ENCODE measurements around the gene ELOVL7.
A peak's percentile ranks its signal among the peaks of the same experiment; 100 is the strongest.
"Not testable (repeated sequence)": the region's sequence is repeated elsewhere in the genome, so short reads cannot be mapped to it uniquely, and the experiment has no call there.

Gene ELOVL7

DNA sequence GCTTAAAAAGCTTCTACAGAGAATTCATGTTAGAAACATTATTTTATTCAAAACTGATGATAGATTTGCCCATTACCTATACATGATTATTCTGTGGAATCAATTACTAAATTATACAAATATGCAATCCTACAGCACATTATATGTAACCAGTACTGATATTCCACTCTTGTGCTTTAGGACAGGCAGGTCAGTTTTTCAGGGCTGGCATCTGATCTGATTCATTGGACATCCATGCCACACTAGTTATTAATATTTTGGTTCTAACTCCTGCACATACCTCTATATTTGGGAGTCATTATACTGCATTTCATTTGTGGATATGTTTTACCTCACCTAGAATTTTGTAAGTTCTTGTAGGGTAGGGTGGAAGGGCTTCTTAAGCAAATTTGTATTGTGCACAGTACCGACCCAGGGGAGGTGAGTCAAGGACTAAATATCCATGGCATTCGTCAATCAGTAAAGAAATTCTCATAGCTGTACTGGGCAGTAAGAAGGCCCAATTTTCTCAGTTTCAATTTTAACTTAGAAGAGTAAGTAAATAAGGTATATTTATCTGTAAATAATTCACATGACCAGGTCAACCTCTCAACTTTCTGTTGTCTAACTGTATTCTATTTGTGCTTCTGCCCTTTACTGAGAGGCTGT lies 33.5 kb downstream of the ELOVL7 start:
- H3K36me3 ChIP-seq (ENCODE audit: insufficient read depth, low read depth, low read length): no peaks in the 10 kb centered on the region
- H3K4me3 ChIP-seq (ENCODE audit: low read length): no peak overlapping the region
- H3K27me3 ChIP-seq (ENCODE audit: insufficient read depth, low read length): no peaks in the 10 kb centered on the region
- no peak overlapping the region for H3K27ac ChIP-seq (ENCODE audit: low read length)
- H3K4me1 ChIP-seq (ENCODE audit: insufficient read depth, low read length): peaks cover 11% of the 10 kb centered on the region
- H3K9me3 ChIP-seq (ENCODE audit: insufficient read depth, low read depth, low read length): no peaks in the 10 kb centered on the region
- no peak overlapping the region for H3K9ac ChIP-seq (ENCODE audit: low read depth, low read length)

DNA sequence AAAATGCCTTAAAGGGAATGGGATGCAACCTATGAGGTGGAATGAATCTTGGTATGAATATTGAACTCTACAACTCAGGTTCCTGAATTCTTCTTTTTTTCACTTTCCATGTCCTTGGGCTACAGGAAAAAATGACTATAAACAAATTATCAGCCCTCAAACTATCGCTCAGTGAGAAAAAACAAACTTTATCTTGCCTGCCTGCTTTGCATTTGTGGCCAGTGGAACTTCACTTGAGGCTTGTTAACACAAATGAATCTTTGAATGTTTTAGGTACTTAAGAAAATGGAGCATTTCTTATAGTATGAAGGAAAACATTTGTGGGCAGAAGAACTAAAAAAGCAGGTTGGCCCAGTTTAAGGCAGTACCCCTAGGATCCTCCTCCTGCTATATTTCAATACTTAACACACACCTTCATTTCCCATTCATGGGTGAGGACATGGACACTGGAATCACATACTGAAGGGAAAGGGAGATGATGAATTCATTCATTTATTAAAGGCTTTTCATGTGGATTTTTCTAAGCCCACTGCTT lies 34.1 kb downstream of the ELOVL7 start:
- Histone ChIP-seq H3K36me3 (ENCODE audit: insufficient read depth, low read depth, low read length) (no peaks in the 10 kb centered on the region), H3K4me3 (ENCODE audit: low read length) (no peak overlapping the region), H3K27ac (ENCODE audit: low read length) (no peak overlapping the region), H3K4me1 (ENCODE audit: insufficient read depth, low read length) (peaks cover 11% of the 10 kb centered on the region), H3K9me3 (ENCODE audit: insufficient read depth, low read depth, low read length) (no peaks in the 10 kb centered on the region), H3K27me3 (ENCODE audit: insufficient read depth, low read length) (no peaks in the 10 kb centered on the region), H3K9ac (ENCODE audit: low read depth, low read length) (no peak overlapping the region)

DNA sequence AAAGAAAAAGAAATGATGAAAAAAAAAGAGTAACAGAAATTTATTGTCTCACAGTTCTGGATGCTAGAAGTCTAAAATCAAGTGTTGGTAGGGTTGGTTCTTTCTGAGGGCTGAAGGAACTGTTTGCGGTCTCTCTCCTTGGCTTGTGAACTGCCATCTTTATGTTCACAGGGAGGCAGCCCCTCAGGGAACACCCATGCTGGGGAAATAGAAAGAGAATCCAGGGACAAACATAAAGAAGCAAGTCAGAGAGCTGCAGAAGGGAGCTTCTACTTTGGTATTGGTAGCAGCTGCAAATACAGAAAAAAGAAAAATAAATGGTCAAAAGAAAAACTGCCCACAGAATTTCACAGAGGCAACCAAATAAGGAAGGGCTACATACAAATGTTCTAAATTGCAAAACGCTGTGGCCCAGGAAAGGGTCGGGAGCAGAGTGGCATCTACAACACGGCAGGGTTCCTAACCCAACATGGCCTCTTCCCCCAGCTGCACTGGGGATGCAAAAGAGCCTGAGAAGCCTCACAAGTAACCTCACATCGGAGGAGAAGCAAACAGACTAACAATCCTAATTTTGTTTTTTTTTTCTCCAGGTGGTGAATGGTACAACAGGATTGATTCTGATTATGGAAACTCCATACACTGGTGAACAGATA lies 37.4 kb downstream of the ELOVL7 start:
- no peaks in the 10 kb centered on the region for H3K27me3 ChIP-seq (ENCODE audit: insufficient read depth, low read length)
- H3K9ac ChIP-seq (ENCODE audit: low read depth, low read length): no peak overlapping the region
- no peaks in the 10 kb centered on the region for H3K36me3 ChIP-seq (ENCODE audit: insufficient read depth, low read depth, low read length)
- H3K4me3 ChIP-seq (ENCODE audit: low read length): no peak overlapping the region
- H3K27ac ChIP-seq (ENCODE audit: low read length): peak overlapping the region; percentile 34
- H3K9me3 ChIP-seq (ENCODE audit: insufficient read depth, low read depth, low read length): no peaks in the 10 kb centered on the region
- peaks cover 11% of the 10 kb centered on the region for H3K4me1 ChIP-seq (ENCODE audit: insufficient read depth, low read length)

DNA sequence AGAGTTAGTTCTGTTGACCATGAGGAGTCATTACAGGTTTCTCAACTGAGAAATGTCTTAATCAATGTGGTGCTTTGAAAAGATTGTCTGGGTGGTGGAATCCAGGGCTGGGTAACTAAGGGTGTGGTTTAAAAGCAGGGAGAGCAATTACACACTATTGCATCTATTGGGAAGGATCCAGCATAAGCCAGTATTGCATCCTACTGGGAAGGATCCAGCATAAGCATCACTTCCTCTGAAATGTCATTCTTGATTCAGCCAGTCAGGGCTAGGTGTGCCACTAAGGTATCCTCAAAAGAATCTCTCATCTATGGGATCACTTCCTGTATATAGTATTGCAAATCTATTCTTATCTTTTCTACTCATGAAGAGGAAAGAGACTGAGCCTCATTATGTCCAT lies 38.6 kb downstream of the ELOVL7 start:
- Histone ChIP-seq H3K36me3 (ENCODE audit: insufficient read depth, low read depth, low read length) (no peaks in the 10 kb centered on the region), H3K4me3 (ENCODE audit: low read length) (no peak overlapping the region), H3K9me3 (ENCODE audit: insufficient read depth, low read depth, low read length) (no peaks in the 10 kb centered on the region), H3K9ac (ENCODE audit: low read depth, low read length) (no peak overlapping the region), H3K27me3 (ENCODE audit: insufficient read depth, low read length) (no peaks in the 10 kb centered on the region), H3K27ac (ENCODE audit: low read length) (no peak overlapping the region), H3K4me1 (ENCODE audit: insufficient read depth, low read length) (peaks cover 11% of the 10 kb centered on the region)

DNA sequence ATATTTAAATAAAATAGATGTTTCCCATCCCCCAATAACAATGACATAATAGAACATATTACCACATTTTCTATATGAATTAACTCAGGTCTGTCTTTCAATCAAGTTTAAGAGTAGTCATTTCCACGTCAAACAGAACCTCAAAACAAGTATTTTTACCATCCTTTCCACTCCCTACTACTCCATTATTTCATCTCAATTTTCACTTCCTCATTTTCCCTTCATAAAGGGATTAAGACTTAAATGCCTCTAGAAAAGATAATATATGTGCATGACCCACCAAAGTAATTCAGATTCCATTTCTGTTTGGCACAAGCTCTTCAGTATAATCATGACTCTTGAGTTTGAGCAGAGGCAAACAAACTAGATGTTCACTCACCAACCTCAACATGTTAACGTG lies 40.4 kb downstream of the ELOVL7 start:
- no peaks in the 10 kb centered on the region for H3K27me3 ChIP-seq (ENCODE audit: insufficient read depth, low read length)
- no peak overlapping the region for H3K27ac ChIP-seq (ENCODE audit: low read length)
- peaks cover 11% of the 10 kb centered on the region; the same call in 1 of the 2 replicates for H3K4me1 ChIP-seq (ENCODE audit: insufficient read depth, low read length)
- H3K9ac ChIP-seq (ENCODE audit: low read depth, low read length): no peak overlapping the region
- H3K4me3 ChIP-seq (ENCODE audit: low read length): no peak overlapping the region
- no peaks in the 10 kb centered on the region for H3K36me3 ChIP-seq (ENCODE audit: insufficient read depth, low read depth, low read length)
- no peaks in the 10 kb centered on the region for H3K9me3 ChIP-seq (ENCODE audit: insufficient read depth, low read depth, low read length)

DNA sequence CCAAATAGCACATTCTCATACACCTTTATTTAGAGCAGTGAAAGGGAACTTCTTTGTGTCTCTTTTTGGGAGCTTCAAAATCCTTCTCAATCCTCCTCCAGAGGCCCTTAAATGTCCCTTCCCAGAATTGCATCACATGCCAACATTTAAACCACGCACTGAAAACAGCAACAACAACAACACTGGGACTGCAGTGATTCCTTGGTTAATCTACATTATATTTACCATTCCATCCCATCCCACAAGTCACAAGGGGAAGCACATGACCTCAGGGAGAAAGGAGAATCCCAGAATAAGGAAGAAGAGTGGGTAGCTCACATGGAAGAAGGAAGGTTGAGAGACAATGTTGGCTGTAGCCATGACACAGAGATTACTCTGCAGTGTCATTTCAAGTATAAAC lies 41.1 kb downstream of the ELOVL7 start:
- no peaks in the 10 kb centered on the region for H3K36me3 ChIP-seq (ENCODE audit: insufficient read depth, low read depth, low read length)
- no peaks in the 10 kb centered on the region for H3K27me3 ChIP-seq (ENCODE audit: insufficient read depth, low read length)
- H3K27ac ChIP-seq (ENCODE audit: low read length): no peak overlapping the region
- H3K4me1 ChIP-seq (ENCODE audit: insufficient read depth, low read length): peaks cover 19% of the 10 kb centered on the region
- H3K9me3 ChIP-seq (ENCODE audit: insufficient read depth, low read depth, low read length): no peaks in the 10 kb centered on the region
- no peak overlapping the region for H3K4me3 ChIP-seq (ENCODE audit: low read length)
- no peak overlapping the region for H3K9ac ChIP-seq (ENCODE audit: low read depth, low read length)

DNA sequence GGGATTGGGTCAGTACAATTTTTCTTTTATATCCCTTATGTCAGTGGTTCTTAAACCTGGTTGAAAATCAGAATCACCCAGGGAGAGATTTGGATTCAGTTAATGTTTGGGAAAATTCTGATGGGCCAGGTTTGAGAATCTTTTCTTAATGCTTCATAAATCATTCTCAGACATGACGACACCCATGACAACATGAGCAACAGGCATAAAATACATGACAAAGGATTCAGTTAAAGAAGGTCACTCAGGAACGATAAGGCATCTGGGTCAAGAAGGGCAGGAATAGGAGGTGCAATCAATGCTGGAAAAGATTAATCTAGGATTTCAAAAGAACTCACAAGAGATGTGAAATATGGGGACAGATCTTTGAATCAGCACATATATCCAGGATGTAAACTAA lies 41.8 kb downstream of the ELOVL7 start:
- Histone ChIP-seq H3K4me3 (ENCODE audit: low read length) (no peak overlapping the region), H3K9me3 (ENCODE audit: insufficient read depth, low read depth, low read length) (no peaks in the 10 kb centered on the region), H3K27ac (ENCODE audit: low read length) (no peak overlapping the region), H3K4me1 (ENCODE audit: insufficient read depth, low read length) (peaks cover 24% of the 10 kb centered on the region), H3K27me3 (ENCODE audit: insufficient read depth, low read length) (no peaks in the 10 kb centered on the region), H3K9ac (ENCODE audit: low read depth, low read length) (no peak overlapping the region), H3K36me3 (ENCODE audit: insufficient read depth, low read depth, low read length) (no peaks in the 10 kb centered on the region)

DNA sequence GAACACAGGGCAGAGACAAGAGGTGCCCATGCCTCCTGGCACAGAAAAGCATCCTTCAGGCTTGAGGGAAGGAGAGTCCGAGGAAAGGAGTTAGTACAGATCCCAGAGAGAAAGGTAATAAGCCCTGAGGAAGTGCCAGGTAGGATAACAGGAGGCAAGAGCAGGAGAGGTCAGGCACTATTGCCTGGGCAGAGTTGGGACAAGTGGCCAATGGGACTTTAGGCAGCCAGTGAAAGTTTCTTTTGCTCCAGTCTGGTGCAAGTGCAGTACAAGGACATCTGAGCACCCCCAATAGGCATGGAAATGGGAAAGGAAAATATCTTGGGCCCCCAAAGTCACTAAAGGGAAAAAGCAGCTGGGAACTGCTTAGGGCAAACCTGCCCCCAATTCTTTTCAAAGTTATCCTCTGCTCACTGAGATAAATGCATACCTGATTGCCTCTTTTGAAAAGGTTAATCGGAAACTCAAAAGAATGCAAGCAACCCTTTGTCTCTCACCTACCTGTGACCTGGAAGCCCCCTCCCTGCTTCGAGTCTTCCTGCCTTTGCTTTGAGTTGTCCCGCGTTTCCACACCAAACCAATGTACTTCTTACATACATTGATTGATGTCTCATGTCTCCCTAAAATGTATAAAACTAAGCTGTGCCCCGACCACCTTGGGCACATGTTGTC lies 46.5 kb downstream of the ELOVL7 start:
- Histone ChIP-seq H3K27ac (ENCODE audit: low read length) (no peak overlapping the region), H3K27me3 (ENCODE audit: insufficient read depth, low read length) (no peaks in the 10 kb centered on the region), H3K9me3 (ENCODE audit: insufficient read depth, low read depth, low read length) (no peaks in the 10 kb centered on the region), H3K36me3 (ENCODE audit: insufficient read depth, low read depth, low read length) (no peaks in the 10 kb centered on the region), H3K4me1 (ENCODE audit: insufficient read depth, low read length) (peaks cover 22% of the 10 kb centered on the region), H3K4me3 (ENCODE audit: low read length) (peak overlapping the region; percentile 65), H3K9ac (ENCODE audit: low read depth, low read length) (peak overlapping the region; percentile 32)

DNA sequence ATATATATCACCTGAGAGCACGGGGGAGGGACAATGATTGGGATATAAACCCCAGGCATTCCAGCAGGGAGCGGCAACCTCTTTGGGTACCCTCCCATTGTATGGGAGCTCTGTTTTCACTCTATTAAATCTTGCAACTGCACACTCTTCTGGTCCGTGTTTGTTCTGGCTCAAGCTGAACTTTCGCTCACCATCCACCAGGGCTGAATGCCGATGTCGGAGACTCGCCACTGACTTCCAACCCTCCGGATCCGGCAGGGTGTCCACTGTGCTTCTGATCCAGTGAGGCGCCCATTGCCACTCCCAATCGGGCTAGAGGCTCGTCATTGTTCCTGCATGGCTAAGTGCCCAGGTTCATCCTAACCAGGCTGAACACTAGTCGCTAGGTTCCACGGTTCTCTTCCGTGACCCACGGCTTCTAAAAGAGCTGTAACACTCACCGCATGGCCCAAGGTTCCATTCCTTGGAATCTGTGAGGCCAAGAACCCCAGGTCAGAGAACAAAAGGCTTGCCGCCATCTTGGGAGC lies 48.6 kb downstream of the ELOVL7 start:
- not testable (repeated sequence) for H3K9me3 ChIP-seq (ENCODE audit: insufficient read depth, low read depth, low read length); H3K27me3 ChIP-seq (ENCODE audit: insufficient read depth, low read length); H3K4me3 ChIP-seq (ENCODE audit: low read length); H3K27ac ChIP-seq (ENCODE audit: low read length); H3K9ac ChIP-seq (ENCODE audit: low read depth, low read length); H3K36me3 ChIP-seq (ENCODE audit: insufficient read depth, low read depth, low read length)
- H3K4me1 ChIP-seq (ENCODE audit: insufficient read depth, low read length): peaks cover 22% of the 10 kb centered on the region

DNA sequence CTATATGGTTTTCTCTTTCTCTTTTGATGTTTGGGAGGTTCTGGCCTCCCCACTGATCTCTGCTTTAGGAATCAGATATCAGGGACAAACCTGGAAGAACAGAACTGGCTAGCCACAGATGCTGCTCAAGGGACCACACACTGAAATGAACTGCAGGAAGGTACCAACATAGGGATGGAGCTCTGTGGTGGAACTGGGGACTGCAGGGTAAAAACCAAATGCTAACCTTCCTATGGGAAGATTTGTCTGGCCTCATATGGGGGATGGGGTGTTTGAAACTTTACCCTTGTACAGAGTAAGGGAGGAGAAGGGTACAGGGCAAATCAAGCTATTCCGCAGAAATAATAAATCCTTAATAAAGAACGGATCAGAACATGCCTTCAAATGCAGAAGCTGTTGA lies 49.4 kb downstream of the ELOVL7 start:
- no peaks in the 10 kb centered on the region for H3K27me3 ChIP-seq (ENCODE audit: insufficient read depth, low read length)
- H3K9me3 ChIP-seq (ENCODE audit: insufficient read depth, low read depth, low read length): no peaks in the 10 kb centered on the region
- H3K9ac ChIP-seq (ENCODE audit: low read depth, low read length): no peak overlapping the region
- peaks cover 22% of the 10 kb centered on the region for H3K4me1 ChIP-seq (ENCODE audit: insufficient read depth, low read length)
- H3K4me3 ChIP-seq (ENCODE audit: low read length): no peak overlapping the region
- no peaks in the 10 kb centered on the region for H3K36me3 ChIP-seq (ENCODE audit: insufficient read depth, low read depth, low read length)
- no peak overlapping the region for H3K27ac ChIP-seq (ENCODE audit: low read length)

DNA sequence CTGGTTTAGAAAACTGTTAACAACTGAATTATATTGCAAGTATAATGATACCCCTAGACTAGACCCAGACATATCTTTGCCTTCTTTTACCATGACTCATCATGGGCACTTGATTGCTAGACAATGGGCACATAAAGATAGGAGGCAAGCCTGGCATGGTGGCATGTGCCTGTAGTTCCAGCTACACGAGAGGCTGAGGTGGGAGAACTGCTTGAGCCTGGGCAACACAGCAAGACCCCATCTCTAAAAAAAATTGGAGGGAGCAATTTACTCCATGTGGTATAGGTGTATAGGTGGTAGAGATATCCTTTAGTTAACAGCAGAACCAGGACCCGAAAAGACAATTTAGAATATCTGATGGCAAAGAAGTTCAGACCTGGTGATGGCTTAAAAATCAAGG lies 51.6 kb downstream of the ELOVL7 start:
- no peak overlapping the region for H3K27ac ChIP-seq (ENCODE audit: low read length)

More for the DNA sequence above, 51.6 kb downstream of the ELOVL7 start:
- Histone ChIP-seq H3K4me3 (ENCODE audit: low read length) (no peak overlapping the region), H3K9ac (ENCODE audit: low read depth, low read length) (no peak overlapping the region), H3K4me1 (ENCODE audit: insufficient read depth, low read length) (peaks cover 11% of the 10 kb centered on the region; the same call in 1 of the 2 replicates), H3K36me3 (ENCODE audit: insufficient read depth, low read depth, low read length) (no peaks in the 10 kb centered on the region), H3K9me3 (ENCODE audit: insufficient read depth, low read depth, low read length) (no peaks in the 10 kb centered on the region), H3K27me3 (ENCODE audit: insufficient read depth, low read length) (no peaks in the 10 kb centered on the region)
